Measurements from ENCODE around the gene RYR2. TPM values are rescaled to one million over a fixed set of nuclear protein-coding genes. Genes with fewer than 3 reads are reported as not detected.

The RYR2 gene
- polyA plus RNA-seq, 2 of the 4 experiments (the other 2 are of a cell fraction): 0.06 TPM; not detected in 1

- H3K4me2 ChIP-seq: no peak overlapping the region
- no peaks in the 10 kb centered on the region for H3K4me1 ChIP-seq
- ChIA-PET CTCF (interaction anchor here (1.2 kb wide), 1 partner anchor 11 kb away, joined by 3 read pairs; no protein-coding TSS in a partner anchor), POLR2A (no interaction called here)
- DNase-seq (ENCODE audit: low read depth in 1 of 2, low spot score in 1 of 2) (no peak), ATAC-seq (no peak), FAIRE-seq (no peak)
- TF ChIP-seq POLR2AphosphoS2 (conservative IDR thresholded peaks at IDR 0.05; ENCODE audit: low read length) (no peak), PBX3 (IDR thresholded peaks at IDR 0.05) (no peak), NPAS2 (CRISPR knock-in tag; IDR thresholded peaks at IDR 0.05; ENCODE audit: borderline replicate concordance) (no peak), FOSB (CRISPR knock-in tag; IDR thresholded peaks at IDR 0.05) (no peak)
- no peak overlapping the region for H3K4me3 ChIP-seq
- no peaks in the 10 kb centered on the region for H3K9me3 ChIP-seq
- H3K27ac ChIP-seq: no peak overlapping the region
- 28% methylated on average over 2 of the region's 2 CpGs for WGBS (ENCODE audit: missing lambda C conversion rate)
Observed at GRCh38 chr1:237482777-237483176, 440.8 kb downstream of the RYR2 start.

- FAIRE-seq (no peak), ATAC-seq (0 out of 6 replicates have a peak, but pooled peaks of 1 of the 2 experiments have one; percentile 40), DNase-seq (ENCODE audit: low read depth in 1 of 2, low spot score in 1 of 2) (no peak)
- ChIA-PET POLR2A (no interaction called here), CTCF (no interaction called here)
- no peak overlapping the region for H3K4me3 ChIP-seq
- 0% methylated on average over 1 of the region's 1 CpG for WGBS (ENCODE audit: missing lambda C conversion rate)
- no peaks in the 10 kb centered on the region for H3K4me1 ChIP-seq
- H3K4me2 ChIP-seq: no peak overlapping the region
- no peak overlapping the region for H3K27ac ChIP-seq
- TF ChIP-seq CBX2 (IDR thresholded peaks at IDR 0.05; ENCODE audit: borderline replicate concordance, low read depth): no peak
- TF ChIP-seq NR3C1 (IDR thresholded peaks at IDR 0.05): no peak
- no peak for TF ChIP-seq JUNB (IDR thresholded peaks at IDR 0.05)
- no peak for TF ChIP-seq FOXS1 (CRISPR knock-in tag; IDR thresholded peaks at IDR 0.05)
- no peak for TF ChIP-seq USF2 (IDR thresholded peaks at IDR 0.05)
- no peak for TF ChIP-seq GATA3 (IDR thresholded peaks at IDR 0.05; ENCODE audit: borderline replicate concordance)
- TF ChIP-seq MAZ (IDR thresholded peaks at IDR 0.05; ENCODE audit: borderline replicate concordance, low read depth, low read length): no peak
- TF ChIP-seq E2F6 (IDR thresholded peaks at IDR 0.05; ENCODE audit: borderline replicate concordance, low read depth): no peak
- no peak for TF ChIP-seq CHD2 (IDR thresholded peaks at IDR 0.05; ENCODE audit: low read length, partially characterized antibody)
- no peak for TF ChIP-seq POLR2A (IDR thresholded peaks at IDR 0.05; ENCODE audit: low read length)
- no peak for TF ChIP-seq ZNF302 (CRISPR knock-in tag; IDR thresholded peaks at IDR 0.05)
- no peak for TF ChIP-seq RAD21 (conservative IDR thresholded peaks at IDR 0.05 in 1 of 2, IDR thresholded peaks at IDR 0.05 in 1 of 2)
- TF ChIP-seq NFE2L2 (conservative IDR thresholded peaks at IDR 0.05; ENCODE audit: low read length): no peak
- TF ChIP-seq SMC3 (IDR thresholded peaks at IDR 0.05): no peak
- no peak for TF ChIP-seq CHD4 (IDR thresholded peaks at IDR 0.05; ENCODE audit: borderline replicate concordance)
- no peaks in the 10 kb centered on the region for H3K9me3 ChIP-seq
Observed at GRCh38 chr1:237492359-237492758, 450.4 kb downstream of the RYR2 start.

GRCh38 chr1:237500566-237500965 is 458.6 kb downstream of the RYR2 start:
- DNase-seq (ENCODE audit: low read depth in 1 of 2, low spot score in 1 of 2) (no peak), ATAC-seq (no peak), FAIRE-seq (peak; percentile 13)
- H3K4me1 ChIP-seq: no peaks in the 10 kb centered on the region
- no peak overlapping the region for H3K27ac ChIP-seq
- POLR2A ChIA-PET: no interaction called here
- no peaks in the 10 kb centered on the region for H3K9me3 ChIP-seq
- H3K4me3 ChIP-seq: no peak overlapping the region
- WGBS (ENCODE audit: missing lambda C conversion rate): 8% methylated on average over 6 of the region's 6 CpGs
- TF ChIP-seq CBX8 (IDR thresholded peaks at IDR 0.05) (no peak), PBX3 (IDR thresholded peaks at IDR 0.05) (no peak), CHD4 (IDR thresholded peaks at IDR 0.05; ENCODE audit: borderline replicate concordance) (no peak), NR3C1 (IDR thresholded peaks at IDR 0.05) (no peak), JUNB (IDR thresholded peaks at IDR 0.05) (no peak), CBX2 (IDR thresholded peaks at IDR 0.05; ENCODE audit: borderline replicate concordance, low read depth) (no peak), FOXS1 (CRISPR knock-in tag; IDR thresholded peaks at IDR 0.05) (no peak), NFE2L2 (conservative IDR thresholded peaks at IDR 0.05; ENCODE audit: low read length) (no peak), ZSCAN20 (CRISPR knock-in tag; IDR thresholded peaks at IDR 0.05) (no peak), MAFK (IDR thresholded peaks at IDR 0.05; ENCODE audit: partially characterized antibody) (no peak), RNF2 (IDR thresholded peaks at IDR 0.05; ENCODE audit: borderline replicate concordance, low read depth) (no peak), CHD2 (IDR thresholded peaks at IDR 0.05; ENCODE audit: low read length, partially characterized antibody) (no peak), RFX5 (IDR thresholded peaks at IDR 0.05) (no peak), FOSB (CRISPR knock-in tag; IDR thresholded peaks at IDR 0.05) (no peak), RARB (CRISPR knock-in tag; IDR thresholded peaks at IDR 0.05) (no peak), TP53 (CRISPR knock-in tag; IDR thresholded peaks at IDR 0.05) (no peak), HDAC2 (IDR thresholded peaks at IDR 0.05) (no peak), POLR2AphosphoS2 (conservative IDR thresholded peaks at IDR 0.05; ENCODE audit: low read length) (no peak)
- H3K4me2 ChIP-seq: no peak overlapping the region
- CTCF ChIA-PET: no interaction called here

Data from A549 (cell line).